Heart right ventricle (tissue), 16 donors: ENCODE measurements around the gene TMEM132D. TPM values are rescaled to one million over a fixed set of nuclear protein-coding genes. Genes with fewer than 3 reads are reported as not detected.

ENCODE experiments used
- ATAC-seq, 8 donors: fragments of 200-7000 bp; cut with Tn5 transposase; one replicate each; pipeline ENCODE4 v1.9.1; 2020; ENCODE audit warnings: mild to moderate bottlenecking in 8 of 8, moderate library complexity in 8 of 8, moderate number of reproducible peaks in 1 of 8
- DNase-seq, 2 donors: peaks; one replicate each; pipeline ENCODE4 v3.0.0-alpha.2; 2020
- H3K27ac ChIP-seq, 10 donors: fragments of 200-600 bp; sonication (generic) in 2 of 10; one replicate each; pipeline versions ENCODE4 v1.5.0 to v1.8.0; 2020 to 2022; ENCODE audit warnings: mild to moderate bottlenecking in 3 of 10
- H3K27me3 ChIP-seq, 7 donors: fragments of 200-600 bp; one replicate each; pipeline ENCODE4 v1.8.0; 2021 to 2022; ENCODE audit warnings: mild to moderate bottlenecking in 2 of 7
- H3K36me3 ChIP-seq, 9 donors: fragments of 200-600 bp; sonication (generic) in 1 of 9; one replicate each; pipeline versions ENCODE4 v1.5.0 to v1.8.0; 2020 to 2022; ENCODE audit warnings: mild to moderate bottlenecking in 2 of 9
- H3K4me1 ChIP-seq, 9 donors: fragments of 200-600 bp; sonication (generic) in 1 of 9; one replicate each; pipeline versions ENCODE4 v1.5.0 to v1.8.0; 2020 to 2022; ENCODE audit warnings: mild to moderate bottlenecking in 4 of 9
- H3K4me3 ChIP-seq, 10 donors: fragments of 200-600 bp; sonication (generic) in 2 of 10; one replicate each; pipeline versions ENCODE4 v1.5.0 to v1.8.0; 2020 to 2022; ENCODE audit warnings: mild to moderate bottlenecking in 7 of 10, moderate library complexity in 2 of 10
- H3K9me3 ChIP-seq, 11 donors: fragments of 200-600 bp in 10 of 11; sonication (generic) in 2 of 11; one replicate each; pipeline versions ENCODE4 v1.5.0 to v1.8.0; 2013 to 2022; ENCODE audit warnings: mild to moderate bottlenecking in 2 of 11, control low read depth in 1 of 11, moderate library complexity in 1 of 11
- CTCF ChIP-seq, 9 donors: fragments of 200-600 bp; sonication (generic) in 2 of 9; IDR thresholded peaks; one replicate each; pipeline versions ENCODE4 v1.5.0 to v1.8.0; 2021 to 2022; ENCODE audit warnings: antibody characterized with exemption in 9 of 9, mild to moderate bottlenecking in 5 of 9, moderate library complexity in 1 of 9
- WGBS, 2 donors: extraction: QIAGEN DNeasy Blood & Tissue Kit; methylation state at CpG; one replicate each; pipeline ENCODE4 v1.1.7; 2013; ENCODE audit warnings: inconsistent platforms in 1 of 2; 5-methylcytosine and 5-hydroxymethylcytosine counted together
- intact Hi-C, 10 donors: fragments of 100-400 bp; cut with DNase I; formaldehyde crosslinking; loops; one replicate each; pipeline versions ENCODE4 v1.11.1 to v1.14.2; 2022
- polyA plus RNA-seq, 2 donors: library from polyadenylated mRNA; stranded (reverse); fragments of 200-250 nt; gene quantifications; one replicate each; pipeline ENCODE4 v1.2.3, GENCODE V29; 2013
- total RNA-seq, 10 donors: library from RNA; stranded (reverse); fragmentation: NEBNext Ultra II Directional in 3 of 10; extraction: Animal tissue kit (Norgen Biotek cat#: 25700) in 3 of 10; gene quantifications; one replicate each; pipeline versions ENCODE4 v1.2.1 to v1.2.4, GENCODE V29; 2021 to 2023
- donor health status: Arrhythmogenic right ventricular cardiomyopathy.
- donor health status: ischemic (EF 13 %, LVEDD 7.1; RV severe dilation, severe dysfunction).
- donor health status: healthy with polysubstance abuse.
- donor health status: DM: no; HTN: yes; CAD: no.
- donor health status: DM: no; HTN: no; CAD: no.
- donor health status: ischemic (EF 25% LVEDD 6.9; RV normal size, moderate dysfunction).
- donor health status: ischemic (EF 25% LVEDD 5.7; RV mildly dilated, moderate dysfunction).
- donor health status: healthy.
- donor health status: DM: yes; HTN: yes; CAD: no.
- donor health status: Ischemic cardiomyopathy.
- donor health status: ischemic (EF 35%, LVEDD 5.7; RV mildly dilated, moderate dysfunction).
- donor health status: nonischemic (EF 11% LVEDD 7.7; RV severe dilation, severe dysfunction).
- donor health status: DM: yes; HTN: yes; CAD: no.
- donor health status: PGD.
- donor health status: ischemic (EF 29% LVEDD 5.4; RV normal size, mild dysfunction).
- donor health status: nonischemic (EF 23%, LVEDD 6.1; RV moderate dilation, normal function).

TMEM132D gene
- total and polyA plus RNA-seq, 12 donors: not detected

GRCh38 chr12:129873111-129873832, 30.6 kb downstream of the TMEM132D start:
- Histone ChIP-seq H3K27ac (no peak overlapping the region), H3K9me3 (peaks cover 0 to 10% (median 0%) of the 10 kb centered on the region in 11 donors), H3K27me3 (peaks cover 0 to 12% (median 3%) of the 10 kb centered on the region in 7 donors), H3K36me3 (no peaks in the 10 kb centered on the region), H3K4me3 (no peak overlapping the region), H3K4me1 (no peaks in the 10 kb centered on the region)
- intact Hi-C loops: no loop called here
- 57 to 58% methylated on average over 13 of the region's 13 CpGs for WGBS, 2 donors
- ATAC-seq (no peak), DNase-seq (no peak)
- TF ChIP-seq CTCF (IDR thresholded peaks at IDR 0.05): no peak

- H3K27me3 ChIP-seq: peaks cover 0 to 10% (median 3%) of the 10 kb centered on the region in 7 donors
- no peak overlapping the region for H3K4me3 ChIP-seq
- ATAC-seq (no peak), DNase-seq (no peak)
- H3K4me1 ChIP-seq: no peaks in the 10 kb centered on the region
- H3K36me3 ChIP-seq: no peaks in the 10 kb centered on the region
- no peak overlapping the region for H3K27ac ChIP-seq
- 17 to 20% methylated on average over 19 of the region's 19 CpGs for WGBS, 2 donors
- no peak for TF ChIP-seq CTCF (IDR thresholded peaks at IDR 0.05)
- intact Hi-C loops: no loop called here
- peaks cover 0 to 10% (median 0%) of the 10 kb centered on the region in 11 donors for H3K9me3 ChIP-seq
Observed at GRCh38 chr12:129871991-129872972, 31.5 kb downstream of the TMEM132D start.

DNA sequence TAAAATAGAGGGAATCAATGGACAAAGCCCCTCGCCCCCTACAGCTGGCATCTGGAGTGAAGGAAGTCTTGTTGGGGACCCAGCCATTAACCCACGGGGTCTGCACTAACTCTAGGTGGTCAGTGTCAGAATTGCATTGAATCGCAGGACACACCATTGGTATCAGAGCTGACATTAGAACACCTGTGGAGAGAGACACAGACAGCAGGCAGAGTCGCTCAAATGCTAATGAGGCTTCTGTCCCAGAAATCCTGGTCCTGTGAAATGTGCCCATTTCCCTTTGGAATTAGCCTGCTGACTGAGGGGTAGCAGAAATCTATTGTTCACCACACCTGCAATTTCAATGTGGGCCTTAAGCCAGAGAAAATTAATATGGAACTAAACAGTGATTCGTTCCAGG, 33.0 kb downstream of the TMEM132D start:
- ATAC-seq (no peak), DNase-seq (no peak)
- H3K36me3 ChIP-seq: no peaks in the 10 kb centered on the region
- H3K27ac ChIP-seq: no peak overlapping the region
- intact Hi-C loops: no loop called here
- peaks cover 0 to 10% (median 3%) of the 10 kb centered on the region in 7 donors for H3K27me3 ChIP-seq
- H3K9me3 ChIP-seq: peaks cover 0 to 10% (median 0%) of the 10 kb centered on the region in 11 donors
- no peak for TF ChIP-seq CTCF (IDR thresholded peaks at IDR 0.05)
- WGBS, 2 donors: 41 to 48% methylated on average over 5 of the region's 5 CpGs
- H3K4me1 ChIP-seq: no peaks in the 10 kb centered on the region
- H3K4me3 ChIP-seq: no peak overlapping the region

DNA sequence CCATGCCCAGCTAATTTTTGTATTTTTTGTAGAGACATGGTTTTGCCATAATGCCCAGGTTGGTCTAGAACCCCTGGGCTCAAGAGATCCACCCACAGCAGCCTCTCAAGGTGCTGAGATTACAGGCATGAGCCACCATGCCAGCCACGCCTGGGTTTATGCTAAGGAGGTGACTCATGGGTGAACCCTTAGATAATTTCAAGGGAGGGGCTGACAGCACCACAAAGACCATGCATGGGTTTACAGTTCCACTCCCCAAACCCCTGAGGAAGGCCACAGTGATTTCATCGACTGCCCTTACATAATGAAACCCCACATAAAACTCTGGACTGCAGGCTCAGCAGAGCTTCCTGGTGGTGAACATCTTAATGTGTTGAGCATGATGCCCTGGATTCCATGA, 33.7 kb downstream of the TMEM132D start:
- Histone ChIP-seq H3K4me3 (no peak overlapping the region), H3K36me3 (no peaks in the 10 kb centered on the region), H3K9me3 (peaks cover 0 to 16% (median 0%) of the 10 kb centered on the region in 11 donors), H3K4me1 (no peaks in the 10 kb centered on the region), H3K27me3 (peaks cover 0 to 10% (median 3%) of the 10 kb centered on the region in 7 donors), H3K27ac (no peak overlapping the region)
- intact Hi-C loops: no loop called here
- WGBS, 2 donors: 62 to 79% methylated on average over 2 of the region's 2 CpGs
- no peak for TF ChIP-seq CTCF (IDR thresholded peaks at IDR 0.05)
- ATAC-seq (no peak), DNase-seq (no peak)
